Adrenal gland (tissue), 12 donors: ENCODE measurements around the gene ANXA1. TPM values are rescaled to one million over a fixed set of nuclear protein-coding genes. Genes with fewer than 3 reads are reported as not detected.

Experiments
- DNase-seq, 7 donors: peaks; one replicate each; pipeline ENCODE4 v3.0.0-alpha.2; 2019 to 2020
- H3K27ac ChIP-seq, 5 donors: fragments of 200-600 bp; sonication (generic) in 4 of 5; 1 replicate in 3 of 5; 2 replicates in 2 of 5; pipeline versions ENCODE4 v1.5.1 to v1.8.0; 2016 to 2020; ENCODE audit warnings: mild to moderate bottlenecking in 1 of 5
- H3K27me3 ChIP-seq: fragments of 200-600 bp; 2 replicates; pipeline ENCODE4 v1.8.0; 2021
- H3K36me3 ChIP-seq, 2 donors: fragments of 200-600 bp; replicated peaks in 1 of 2; 1 replicate in 1 of 2; 2 replicates in 1 of 2; pipeline versions ENCODE4 v1.5.1 to v1.8.0; 2018 to 2022
- H3K4me1 ChIP-seq, 2 donors: fragments of 200-600 bp; replicated peaks in 1 of 2; 1 replicate in 1 of 2; 2 replicates in 1 of 2; pipeline versions ENCODE4 v1.5.1 to v1.8.0; 2018 to 2021
- H3K4me3 ChIP-seq, 4 donors: fragments of 200-600 bp; sonication (generic) in 3 of 4; one replicate each; pipeline ENCODE4 v1.5.1; 2016 to 2018
- H3K9me3 ChIP-seq, 3 donors: fragments of 200-600 bp; sonication (generic) in 1 of 3; replicated peaks in 1 of 3; 1 replicate in 2 of 3; 2 replicates in 1 of 3; pipeline versions ENCODE4 v1.5.1 to v1.8.0; 2016 to 2021
- CTCF ChIP-seq, 6 experiments: fragments of 450-650 bp in 4 of 6; fragments of 200-600 bp in 2 of 6; sonication (generic) in 1 of 6; IDR thresholded peaks; 1 replicate in 5 of 6; 2 replicates in 1 of 6; pipeline versions ENCODE4 v1.5.1 to v1.8.0; 2016 to 2021; ENCODE audit warnings: antibody characterized with exemption in 6 of 6, mild to moderate bottlenecking in 2 of 6, moderate library complexity in 1 of 6
- POLR2A ChIP-seq, 2 donors: fragments of 450-650 bp; IDR thresholded peaks; one replicate each; pipeline ENCODE4 v1.6.1; 2017; ENCODE audit warnings: antibody characterized with exemption in 2 of 2, mild to moderate bottlenecking in 2 of 2, moderate library complexity in 1 of 2
- WGBS, 4 donors: extraction: QIAGEN DNeasy Blood & Tissue Kit in 2 of 4; methylation state at CpG; one replicate each; pipeline versions ENCODE4 v1.1.5 to v1.1.7; 2013 to 2017; 5-methylcytosine and 5-hydroxymethylcytosine counted together
- intact Hi-C, 2 donors: fragments of 100-400 bp; cut with DNase I; formaldehyde crosslinking; loops; one replicate each; pipeline versions ENCODE4 v1.14.1 to v1.15.0; 2022 to 2023
- polyA plus RNA-seq, 3 donors: library from polyadenylated mRNA; stranded (reverse); fragments of 200-250 nt in 2 of 3; fragments of 350-450 nt in 1 of 3; fragmentation: Illumina TruSeq in 1 of 3; extraction: RNeasy Lipid Tissue Mini Kit (QIAGEN cat#74804) in 1 of 3; gene quantifications; one replicate each; pipeline ENCODE4 v1.2.3, GENCODE V29; 2013 to 2014
- total RNA-seq, 9 donors: library from RNA; depleted of rRNA in 4 of 9; stranded (reverse); fragments of >200 nt in 4 of 9; fragments of 120-200 nt in 1 of 9; fragmentation: NEBNext Ultra II Directional in 1 of 9; extraction: Animal tissue kit (Norgen Biotek cat#: 25700) in 1 of 9; gene quantifications; one replicate each; pipeline versions ENCODE4 v1.1.0 to v1.2.4, GENCODE V29; 2013 to 2023
- donor health status: healthy with polysubstance abuse.
- donor health status: Bipolar disorder and iron deficiency.
- donor health status: DM: yes; HTN: yes; CAD: no.
- donor health status: DM: no; HTN: no; CAD: no.
- donor health status: DM: no; HTN: no; CAD: no.
- donor health status: DM: yes; HTN: yes; CAD: no.

ANXA1 gene
- total and polyA plus RNA-seq, 12 donors = 16.5 to 114 (median 63.4) TPM

- Histone ChIP-seq H3K36me3 (peaks cover 0 to 3% of the 10 kb centered on the region in 2 donors), H3K9me3 (no peaks in the 10 kb centered on the region), H3K4me1 (no peaks in the 10 kb centered on the region), H3K4me3 (no peak overlapping the region), H3K27ac (no peak overlapping the region), H3K27me3 (no peaks in the 10 kb centered on the region)
- 71 to 93% (median 73%) methylated on average over 3 of the region's 3 CpGs for WGBS, 4 donors
- TF ChIP-seq POLR2A (IDR thresholded peaks at IDR 0.05) (no peak), CTCF (IDR thresholded peaks at IDR 0.05) (no peak)
- no peak for DNase-seq
- intact Hi-C loops = no loop called here
Observed at GRCh38 chr9:73172901-73173215, 21.2 kb downstream of the ANXA1 start.

- Histone ChIP-seq H3K27me3 (no peaks in the 10 kb centered on the region), H3K9me3 (no peaks in the 10 kb centered on the region), H3K4me3 (no peak overlapping the region), H3K27ac (no peak overlapping the region), H3K36me3 (peaks cover 0 to 3% of the 10 kb centered on the region in 2 donors), H3K4me1 (no peaks in the 10 kb centered on the region)
- TF ChIP-seq POLR2A (IDR thresholded peaks at IDR 0.05) (no peak), CTCF (IDR thresholded peaks at IDR 0.05) (no peak)
- no peak for DNase-seq
- intact Hi-C loops = no loop called here
- WGBS, 4 donors = 84 to 94% (median 86%) methylated on average over 3 of the region's 3 CpGs
Observed at GRCh38 chr9:73173557-73174329, 22.1 kb downstream of the ANXA1 start.

GRCh38 chr9:73174330-73174980 lies 22.8 kb downstream of the ANXA1 start:
- no peaks in the 10 kb centered on the region for H3K36me3 ChIP-seq
- intact Hi-C loops = no loop called here
- TF ChIP-seq CTCF (IDR thresholded peaks at IDR 0.05) (no peak), POLR2A (IDR thresholded peaks at IDR 0.05) (no peak)
- DNase-seq = no peak
- no peaks in the 10 kb centered on the region for H3K27me3 ChIP-seq
- H3K27ac ChIP-seq = no peak overlapping the region
- WGBS, 4 donors = 90 to 96% (median 91%) methylated on average over 2 of the region's 2 CpGs
- H3K4me1 ChIP-seq = peaks cover 0 to 4% of the 10 kb centered on the region in 2 donors
- no peak overlapping the region for H3K4me3 ChIP-seq
- H3K9me3 ChIP-seq = no peaks in the 10 kb centered on the region

GRCh38 chr9:73176450-73176875 lies 24.8 kb downstream of the ANXA1 start:
- intact Hi-C loops = no loop called here
- WGBS, 4 donors = 67 to 75% (median 69%) methylated on average over 4 of the region's 4 CpGs
- Histone ChIP-seq H3K4me1 (peaks cover 0 to 11% of the 10 kb centered on the region in 2 donors), H3K36me3 (no peaks in the 10 kb centered on the region), H3K27ac (no peak overlapping the region), H3K4me3 (no peak overlapping the region), H3K9me3 (no peaks in the 10 kb centered on the region), H3K27me3 (no peaks in the 10 kb centered on the region)
- DNase-seq = no peak
- TF ChIP-seq POLR2A (IDR thresholded peaks at IDR 0.05) (no peak), CTCF (IDR thresholded peaks at IDR 0.05) (no peak)
